IPS-11a (cell line): ENCODE data around the gene UST.
"Not testable (repeated sequence)": the region's sequence is repeated elsewhere in the genome, so short reads cannot be mapped to it uniquely, and the experiment has no call there.

Source experiments
- H3K4me3 ChIP-seq: one replicate; pipeline ENCODE4 v1.5.1; 2013; ENCODE audit warnings: low read depth, low read length, control low read depth

Gene UST

DNA sequence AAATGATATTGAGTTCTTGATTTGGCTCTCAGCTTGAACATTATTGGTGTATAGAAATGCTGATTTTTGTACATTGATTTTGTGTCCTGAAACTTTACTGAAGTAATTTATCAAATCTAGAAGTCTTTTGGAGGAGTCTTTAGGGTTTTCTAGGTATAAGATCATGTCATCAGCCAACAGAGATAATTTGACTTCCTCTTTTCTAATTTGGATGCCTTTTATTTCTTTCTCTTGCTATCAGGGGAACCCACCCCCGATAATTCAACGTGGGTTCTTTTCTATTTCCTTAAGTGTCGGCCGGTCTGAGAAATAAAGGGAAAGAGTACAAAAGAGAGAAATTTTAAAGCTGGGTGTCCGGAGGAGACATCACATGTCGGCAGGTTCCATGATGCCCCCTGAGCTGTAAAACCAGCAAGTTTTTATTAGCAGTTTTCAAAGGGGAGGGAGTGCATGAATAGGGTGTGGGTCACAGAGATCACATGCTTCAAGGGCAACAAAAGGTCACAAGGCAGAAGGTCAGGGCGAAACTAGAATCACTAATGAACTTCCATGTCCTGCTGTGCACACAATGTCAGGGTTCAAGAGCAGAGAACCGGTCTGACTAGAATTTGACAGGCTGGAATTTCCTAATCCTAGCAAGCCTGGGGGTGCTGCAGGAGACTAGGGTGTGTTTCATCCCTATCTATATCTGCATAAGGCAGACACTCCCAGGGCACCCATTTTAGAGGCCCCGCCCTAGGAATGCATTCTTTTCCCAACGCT, 17.6 kb downstream of the UST start:
- H3K4me3 ChIP-seq, result not testable (repeated sequence)

DNA sequence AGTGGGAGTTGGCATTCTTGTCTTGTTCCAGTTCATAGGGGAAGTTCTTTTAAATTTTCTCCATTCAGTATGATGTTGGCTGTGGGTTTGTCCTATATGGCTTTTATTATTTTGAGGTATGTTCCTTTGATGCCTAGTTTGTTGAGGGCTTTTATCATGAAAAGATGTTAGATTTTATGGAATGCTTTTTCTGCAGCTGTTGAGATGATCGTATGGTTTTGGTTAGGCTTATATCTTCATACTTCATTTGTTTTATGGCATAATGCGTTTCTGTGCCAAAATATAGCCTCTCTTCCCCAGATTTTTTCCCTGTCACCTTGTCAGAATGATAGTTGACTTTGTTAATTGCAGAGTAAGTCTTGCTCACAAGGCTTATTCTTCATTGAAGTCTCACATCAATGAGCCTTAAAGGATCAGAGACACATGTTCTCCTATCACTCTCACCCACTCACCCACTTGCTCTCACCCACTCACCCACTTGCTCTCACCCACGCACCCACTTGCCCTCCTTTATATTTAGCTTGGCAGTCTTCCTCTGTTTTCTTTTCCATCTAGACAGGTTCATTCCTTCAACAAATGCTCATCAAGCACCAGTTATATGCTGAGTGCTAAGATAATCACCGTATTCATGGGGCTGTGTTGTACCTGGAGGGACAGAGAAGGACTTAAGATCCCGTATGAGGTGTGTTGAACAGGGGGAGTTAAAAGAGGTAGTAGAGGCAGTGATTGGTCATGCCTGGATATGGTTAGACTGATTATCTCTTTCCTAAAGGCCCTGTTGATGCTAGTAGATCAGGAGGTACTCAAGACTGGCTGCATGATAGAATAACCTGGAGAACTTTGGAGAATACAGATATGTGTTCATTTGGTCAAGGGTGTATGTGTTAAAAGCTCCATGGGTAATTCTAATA, 19.3 kb downstream of the UST start:
- H3K4me3 ChIP-seq, result no peak overlapping the region

DNA sequence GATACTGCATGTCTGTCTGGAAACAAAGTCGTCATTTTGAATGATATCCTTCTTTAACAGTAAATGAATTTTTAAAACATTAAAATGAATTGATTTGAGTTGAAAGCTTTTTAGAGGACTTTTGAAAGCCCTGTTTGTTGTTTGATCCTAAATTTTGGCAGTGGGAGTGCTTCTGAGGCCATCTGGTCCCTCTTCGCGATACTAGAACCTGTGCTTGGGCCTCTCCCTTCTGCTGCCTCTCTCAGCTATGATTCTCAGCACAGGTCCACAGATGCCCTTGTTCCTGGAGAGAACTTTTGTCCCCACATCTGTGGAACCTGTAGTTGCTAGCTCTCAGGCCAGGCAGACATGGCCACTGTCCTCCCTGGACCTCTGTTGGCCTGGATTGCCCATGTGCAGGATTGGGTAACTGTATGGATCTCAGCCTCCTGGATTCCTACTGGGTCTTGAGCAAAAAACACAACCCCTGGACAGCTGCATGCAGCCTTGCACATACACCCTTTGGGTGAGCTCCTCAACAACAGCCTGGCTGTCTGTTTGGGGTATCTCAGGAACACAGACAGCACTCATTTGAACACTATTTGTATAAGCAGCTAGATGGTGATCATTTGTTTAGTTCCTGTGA, 21.9 kb downstream of the UST start:
- no peak overlapping the region for H3K4me3 ChIP-seq

DNA sequence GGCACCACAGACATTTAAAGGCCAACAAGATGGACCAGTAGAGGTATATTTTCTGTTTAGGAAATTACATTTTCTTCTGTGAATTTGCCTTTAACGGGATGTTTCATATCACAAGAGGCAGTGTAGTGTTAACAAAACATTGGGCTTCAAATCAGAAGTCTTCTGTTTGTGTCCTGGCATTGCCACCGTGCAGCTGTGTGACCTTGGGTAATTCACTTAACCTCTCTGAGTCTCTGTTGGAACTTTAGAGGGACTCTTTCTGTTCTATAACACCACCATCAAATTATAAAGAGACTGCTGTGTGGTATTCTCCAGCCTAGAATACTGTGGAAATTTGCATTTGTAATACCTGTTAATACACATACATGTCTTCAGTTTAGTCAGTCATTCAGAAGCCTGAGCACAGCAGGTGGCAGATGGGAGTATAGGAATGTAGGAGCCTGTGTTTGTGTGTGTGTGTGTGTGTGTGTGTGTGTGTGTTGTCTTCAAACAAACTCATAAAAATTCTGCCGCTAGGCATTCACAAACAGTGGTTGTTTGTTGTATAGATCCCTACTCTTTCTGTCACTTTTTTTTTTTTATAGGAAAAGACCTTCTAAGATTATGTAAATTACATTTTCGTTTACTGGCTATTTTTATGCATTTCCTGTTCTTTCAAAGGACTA, 22.6 kb downstream of the UST start:
- no peak overlapping the region for H3K4me3 ChIP-seq

DNA sequence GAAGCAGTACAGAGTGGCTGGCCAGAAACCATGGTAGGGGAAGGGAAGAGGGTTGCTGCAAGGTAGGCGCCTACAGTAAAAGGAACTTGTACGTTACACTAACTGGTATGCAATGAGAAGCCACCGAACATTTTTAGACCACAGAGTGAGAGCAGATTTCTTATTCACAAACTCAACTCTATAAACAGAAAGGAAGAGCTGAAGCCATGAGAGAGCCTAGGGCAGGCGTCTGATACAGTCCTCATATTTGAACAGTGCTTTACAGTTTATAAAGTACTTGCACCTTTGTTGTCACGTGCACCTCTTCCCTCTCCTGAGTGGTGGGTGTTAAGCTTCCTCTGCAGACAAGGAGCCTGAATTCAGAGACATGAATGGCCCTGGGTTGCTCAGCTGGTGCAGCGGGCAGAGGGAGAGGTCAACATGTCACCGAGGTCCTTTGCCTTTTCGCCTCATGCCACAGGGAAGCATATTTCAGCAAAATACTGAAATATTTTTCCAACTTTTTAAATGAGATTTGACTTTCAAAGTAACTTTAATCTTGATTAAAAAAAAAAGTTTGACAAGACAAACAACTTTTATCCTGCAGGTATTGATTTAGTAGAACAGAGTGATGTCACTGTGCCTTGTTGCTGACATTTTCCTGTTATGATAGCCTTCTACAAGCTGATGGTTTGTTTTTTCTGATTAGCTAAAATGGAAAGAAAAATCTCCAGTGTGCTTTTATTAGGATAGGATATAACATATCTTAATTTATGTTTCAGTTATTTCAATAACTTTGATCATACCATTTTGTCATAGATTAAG, 23.8 kb downstream of the UST start:
- H3K4me3 ChIP-seq, result no peak overlapping the region

DNA sequence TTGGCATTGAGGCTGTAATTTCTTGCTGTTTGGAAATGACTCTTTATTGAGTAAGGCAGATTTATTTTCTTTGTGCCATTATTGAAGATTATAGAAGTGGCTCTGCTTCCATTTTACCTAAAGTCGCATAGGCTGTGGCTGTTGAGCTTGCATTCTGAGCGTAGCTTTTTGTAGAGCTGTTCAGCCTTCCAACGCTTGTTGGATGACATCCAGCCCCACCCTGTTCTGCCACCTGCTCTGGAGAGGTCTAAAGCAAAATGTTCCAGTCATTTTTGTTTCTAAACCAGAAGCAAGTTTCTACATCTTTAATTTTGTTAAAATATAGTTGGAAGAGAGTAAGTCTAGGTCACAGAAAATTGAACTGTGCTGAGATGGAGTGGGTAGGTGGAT, 24.4 kb downstream of the UST start:
- H3K4me3 ChIP-seq, result no peak overlapping the region

DNA sequence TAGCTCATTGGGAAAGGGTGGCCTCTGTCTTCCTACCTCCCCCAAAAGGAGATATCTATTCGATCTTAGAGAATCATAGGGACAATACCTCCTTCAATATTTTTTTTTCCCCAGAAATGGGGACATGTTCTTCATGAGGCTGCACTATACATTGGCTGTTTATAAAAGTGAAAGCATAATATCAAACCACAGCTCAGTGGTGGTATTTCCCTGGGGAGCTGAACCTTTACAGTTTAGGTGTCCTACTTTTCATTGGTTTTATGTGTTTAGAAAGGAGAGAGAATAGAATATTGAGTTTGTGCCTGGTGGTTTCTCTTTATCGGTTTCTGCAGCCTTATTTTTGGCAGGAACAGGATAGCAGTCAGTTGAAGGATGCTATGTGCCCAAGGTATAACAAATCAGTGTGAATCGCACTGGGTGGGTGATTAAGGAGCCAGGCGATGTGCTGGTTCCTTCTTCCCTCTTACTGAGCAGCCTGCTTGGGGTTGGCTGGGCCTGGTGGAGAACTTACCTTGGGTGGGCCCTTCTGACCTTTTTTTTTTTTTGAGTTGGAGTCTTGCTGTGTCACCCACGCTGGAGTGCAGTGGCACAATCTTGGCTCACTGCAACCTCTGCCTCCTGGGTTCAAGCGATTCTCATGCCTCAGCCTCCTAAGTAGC, 25.2 kb downstream of the UST start:
- H3K4me3 ChIP-seq, result no peak overlapping the region

DNA sequence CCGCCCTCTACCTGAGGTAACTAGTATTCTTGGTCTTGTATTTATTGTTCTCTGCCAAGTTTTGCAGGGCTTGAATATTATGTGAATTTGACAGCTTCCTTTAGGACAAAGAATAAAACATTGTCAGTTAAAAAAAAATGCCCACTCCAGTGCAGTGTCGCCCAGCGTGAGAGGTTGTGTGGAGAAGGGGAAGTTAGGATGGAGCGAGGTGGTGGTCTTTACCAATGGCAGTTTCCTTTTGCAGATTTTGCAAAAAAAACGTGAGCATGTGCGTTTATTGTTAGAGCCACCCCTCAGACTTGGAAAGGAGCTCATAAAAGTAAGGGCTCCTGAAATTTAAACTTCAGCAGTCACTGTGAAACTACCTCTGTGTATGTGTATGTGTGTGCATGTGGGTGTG, 28.3 kb downstream of the UST start:
- H3K4me3 ChIP-seq, result no peak overlapping the region

- H3K4me3 ChIP-seq, result no peak overlapping the region
Measured at GRCh38 chr6:148776321-148777308, 29.8 kb downstream of the UST start.

DNA sequence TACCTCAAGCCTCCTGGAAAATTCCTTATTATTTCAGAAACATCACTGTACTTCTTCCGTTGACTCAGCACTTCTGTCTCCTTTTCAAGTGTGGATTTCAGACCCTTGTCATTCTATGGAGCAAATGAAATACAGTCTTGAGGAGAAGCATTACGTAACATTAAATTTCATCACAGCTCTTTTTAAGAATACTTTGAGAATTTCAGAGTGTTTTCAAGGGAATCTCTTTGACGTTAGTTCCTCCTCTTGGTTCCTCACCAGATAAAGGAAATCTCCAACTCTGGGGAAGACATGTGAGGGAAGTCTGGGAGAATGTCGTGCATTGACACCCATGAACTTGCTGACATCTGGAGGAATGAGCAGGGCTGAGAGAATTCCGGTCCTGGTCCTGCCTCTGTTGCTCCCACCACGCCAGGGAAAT, 32.3 kb downstream of the UST start:
- no peak overlapping the region for H3K4me3 ChIP-seq

DNA sequence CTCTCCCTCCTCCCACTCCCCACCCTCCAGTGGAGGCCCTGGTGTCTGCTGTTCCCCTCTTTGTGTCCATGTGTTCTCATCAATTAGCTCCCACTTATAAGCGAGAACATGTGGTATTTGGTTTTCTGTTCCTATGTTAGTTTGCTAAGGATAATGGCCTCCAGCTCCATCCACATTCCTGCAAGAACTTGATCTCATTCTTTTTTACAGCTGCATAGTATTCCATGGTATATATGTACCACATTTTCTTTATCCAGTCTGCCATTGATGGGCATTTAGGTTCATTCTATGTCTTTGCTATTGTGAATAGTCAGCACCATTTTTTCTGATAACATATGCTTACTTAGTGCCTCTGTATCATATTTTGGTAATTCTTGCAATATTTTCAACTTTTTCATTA, 33.6 kb downstream of the UST start:
- not testable (repeated sequence) for H3K4me3 ChIP-seq

DNA sequence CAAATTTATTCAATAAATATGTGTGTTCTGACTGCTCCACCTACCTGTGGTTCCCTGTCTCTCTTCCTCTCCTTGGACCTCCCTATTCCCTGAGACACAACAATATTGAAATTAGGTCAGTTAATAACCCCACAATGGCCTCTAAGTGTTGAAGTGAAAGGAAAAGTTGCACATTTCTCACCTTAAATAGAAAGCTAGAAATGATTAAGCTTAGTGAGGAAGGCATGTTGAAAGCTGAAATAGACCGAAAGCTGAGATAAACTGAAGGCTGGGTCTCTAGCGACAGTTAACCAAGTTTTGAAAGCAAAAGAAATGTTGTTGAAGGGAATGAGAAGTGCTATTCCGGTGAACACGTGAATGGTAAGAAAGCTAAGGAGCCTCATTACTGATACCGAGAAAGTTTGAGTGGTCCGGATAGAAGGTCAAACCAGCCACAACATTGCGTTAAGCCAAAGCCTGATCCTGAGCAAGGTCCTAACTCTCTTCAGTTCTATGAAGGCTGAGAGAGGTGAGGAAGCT, 34.1 kb downstream of the UST start:
- no peak overlapping the region for H3K4me3 ChIP-seq

- H3K4me3 ChIP-seq, result no peak overlapping the region
Measured at GRCh38 chr6:148789948-148790347, 43.1 kb downstream of the UST start.

GRCh38 chr6:148790404-148790803, 43.6 kb downstream of the UST start:
- H3K4me3 ChIP-seq, result no peak overlapping the region

GRCh38 chr6:148790817-148791216, 44.0 kb downstream of the UST start:
- no peak overlapping the region for H3K4me3 ChIP-seq

DNA sequence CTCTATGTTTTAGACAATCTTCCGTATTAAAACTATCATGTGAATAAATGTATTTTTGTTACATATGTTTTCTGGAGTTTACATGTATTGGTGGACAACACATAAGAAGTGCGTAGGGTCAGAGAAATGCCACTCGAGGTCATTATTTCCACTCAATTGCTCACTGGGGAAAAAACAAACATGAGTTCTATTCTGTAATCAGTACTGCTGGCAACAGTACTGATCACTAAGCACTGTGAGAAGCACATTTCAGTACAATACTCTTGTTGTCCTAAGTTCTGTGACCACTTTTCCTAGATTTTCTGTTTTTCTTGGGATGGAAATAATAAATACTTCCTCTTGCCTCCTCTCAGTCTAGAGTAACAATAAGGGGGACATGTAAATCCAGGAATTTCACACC, 44.5 kb downstream of the UST start:
- no peak overlapping the region for H3K4me3 ChIP-seq

DNA sequence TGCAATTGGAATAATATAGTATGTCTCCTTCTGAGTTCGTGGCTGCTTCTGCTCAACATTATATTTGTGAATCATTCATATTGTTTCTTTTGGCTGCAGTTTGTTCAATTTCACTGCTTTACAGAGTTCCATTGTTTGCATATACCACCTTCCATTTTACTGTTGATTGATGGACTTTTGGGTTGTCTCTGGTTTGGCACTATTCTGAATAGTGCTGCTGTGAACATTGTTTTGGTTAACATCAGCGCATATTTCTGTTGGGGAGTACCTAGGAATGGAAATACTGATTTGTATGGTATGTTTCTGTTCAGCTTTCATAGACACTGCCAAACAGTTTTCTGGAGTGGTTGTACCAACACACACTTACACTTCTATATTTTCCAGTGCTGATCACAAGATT, 46.9 kb downstream of the UST start:
- no peak overlapping the region for H3K4me3 ChIP-seq

GRCh38 chr6:148794797-148795196, 48.0 kb downstream of the UST start:
- no peak overlapping the region for H3K4me3 ChIP-seq
